HCT116 (cell line): ENCODE results near the gene MAPK1. TPM values are rescaled to one million over a fixed set of nuclear protein-coding genes. Genes with fewer than 3 reads are reported as not detected.

ENCODE experiments used
- ATAC-seq: fragments of 200-7000 bp; cut with Tn5 transposase; 2 replicates; pipeline ENCODE4 v1.9.1; 2020; ENCODE audit warnings: mild to moderate bottlenecking, moderate library complexity
- BruUV-seq: library from RNA; stranded (reverse); fragments of 400-500 nt; replicated peaks from 2 replicates; lab custom pipeline; 2021; lab: Mats Ljungman, UMichigan
- CTCF ChIA-PET: fragments of 300-600 bp; sonication (Branson Sonifier 250); formaldehyde crosslinking; loops from one replicate; lab custom pipeline; 2021; ENCODE audit warnings: antibody characterized with exemption; lab: Charles Lee
- POLR2A ChIA-PET: fragments of 300-600, 350-600 bp; sonication (Branson Sonifier 250); formaldehyde crosslinking; loops from one replicate; lab custom pipeline; 2021; ENCODE audit warnings: antibody characterized with exemption; lab: Charles Lee
- RAD21 ChIA-PET, 2 experiments: fragments of 300-600 bp; sonication (Branson Sonifier 250); formaldehyde crosslinking; loops; one replicate each; lab custom pipeline; 2023; ENCODE audit warnings: low total read pairs in 2 of 2; ENCODE audit not compliant: uncharacterized antibody in 2 of 2, unreplicated experiment in 2 of 2, low non-redundant PET in 1 of 2; lab: Charles Lee
- DNase-seq: peaks from one replicate; pipeline ENCODE4 v3.0.0-alpha.2; 2010; ENCODE audit warnings: low read depth, low spot score
- H2AFZ ChIP-seq: fragments of 200-600 bp; shearing (Covaris generic), sonication (generic); 2 replicates; pipeline ENCODE4 v1.6.1; 2017; ENCODE audit warnings: low read depth, mixed run types, mixed read lengths, antibody characterized with exemption, low read length; ENCODE audit not compliant: poor library complexity, severe bottlenecking
- H3K27ac ChIP-seq: 2 replicates; pipeline ENCODE4 v1.5.1; 2012; ENCODE audit warnings: low read depth, low read length
- H3K27me3 ChIP-seq: fragments of 200-600 bp; sonication (generic); 2 replicates; pipeline ENCODE4 v1.6.1; 2016; ENCODE audit warnings: mixed run types, low read length, mixed read lengths; ENCODE audit not compliant: insufficient read depth
- H3K36me3 ChIP-seq, 2 experiments: fragments of 200-500 bp in 1 of 2; fragments of 200-600 bp in 1 of 2; sonication (Bioruptor generic) in 1 of 2; sonication (generic) in 1 of 2; 2 replicates each; pipeline versions ENCODE4 v1.5.1 to v1.6.1; 2014 to 2016; ENCODE audit warnings: low read length in 2 of 2, inconsistent platforms in 1 of 2, mixed read lengths in 1 of 2, mixed run types in 1 of 2; ENCODE audit not compliant: insufficient read depth in 2 of 2, control insufficient read depth in 1 of 2
- H3K4me1 ChIP-seq, 2 experiments: fragments of 200-600 bp in 1 of 2; sonication (generic) in 1 of 2; 2 replicates each; pipeline versions ENCODE4 v1.5.1 to v1.6.1; 2012 to 2017; ENCODE audit warnings: low read length in 2 of 2, inconsistent platforms in 1 of 2, mild to moderate bottlenecking in 1 of 2, mixed read lengths in 1 of 2, mixed run types in 1 of 2, moderate library complexity in 1 of 2; ENCODE audit not compliant: insufficient read depth in 2 of 2, control insufficient read depth in 1 of 2
- H3K4me2 ChIP-seq: fragments of 200-600 bp; sonication (generic); 2 replicates; pipeline ENCODE4 v1.6.1; 2017; ENCODE audit warnings: mixed run types, low read length, mixed read lengths
- H3K4me3 ChIP-seq, 2 experiments: fragments of 200-600 bp in 1 of 2; sonication (generic) in 1 of 2; replicated peaks in 1 of 2; 2 replicates each; pipeline ENCODE4 v1.5.1; 2011 to 2016; ENCODE audit warnings: low read length in 2 of 2, control low read depth in 1 of 2, low read depth in 1 of 2, mild to moderate bottlenecking in 1 of 2, mixed read lengths in 1 of 2, mixed run types in 1 of 2
- H3K79me2 ChIP-seq: fragments of 200-600 bp; sonication (generic); 2 replicates; pipeline ENCODE4 v1.6.1; 2017; ENCODE audit warnings: mild to moderate bottlenecking, mixed run types, low read length, moderate library complexity, mixed read lengths; ENCODE audit not compliant: insufficient read depth
- H3K9ac ChIP-seq: fragments of 200-600 bp; sonication (generic); 2 replicates; pipeline ENCODE4 v1.6.1; 2016; ENCODE audit warnings: low read length, mixed read lengths
- H3K9me2 ChIP-seq: fragments of 200-600 bp; sonication (generic), shearing (Covaris generic); 2 replicates; pipeline ENCODE4 v1.6.1; 2017; ENCODE audit warnings: mixed run types, mild to moderate bottlenecking, moderate library complexity; ENCODE audit not compliant: insufficient read depth
- H3K9me3 ChIP-seq, 2 experiments: fragments of 200-500 bp in 1 of 2; fragments of 200-600 bp in 1 of 2; sonication (Bioruptor generic) in 1 of 2; sonication (generic) in 1 of 2; 2 replicates each; pipeline ENCODE4 v1.6.1; 2014 to 2017; ENCODE audit warnings: low read length in 2 of 2, mixed read lengths in 2 of 2, inconsistent platforms in 1 of 2, low read depth in 1 of 2, mild to moderate bottlenecking in 1 of 2, mixed run types in 1 of 2, moderate library complexity in 1 of 2; ENCODE audit not compliant: control insufficient read depth in 1 of 2, insufficient read depth in 1 of 2
- H4K20me1 ChIP-seq: fragments of 200-600 bp; sonication (generic), shearing (Covaris generic); 2 replicates; pipeline ENCODE4 v1.6.1; 2017; ENCODE audit warnings: mixed run types, mild to moderate bottlenecking, moderate library complexity; ENCODE audit not compliant: insufficient read depth
- CBX3 ChIP-seq: IDR thresholded peaks from 2 replicates; pipeline ENCODE4 v1.6.1; 2012; ENCODE audit warnings: low read depth
- CEBPB ChIP-seq: IDR thresholded peaks from 2 replicates; pipeline ENCODE4 v1.6.1; 2012; ENCODE audit warnings: low read depth
- EGR1 ChIP-seq: IDR thresholded peaks from 2 replicates; pipeline ENCODE4 v1.6.1; 2012; ENCODE audit warnings: low read depth
- EZH2phosphoT487 ChIP-seq: fragments of 200-600 bp; IDR thresholded peaks from 2 replicates; pipeline ENCODE4 v1.6.1; 2018; ENCODE audit warnings: antibody characterized with exemption, borderline replicate concordance
- JUND ChIP-seq: IDR thresholded peaks from 2 replicates; pipeline ENCODE4 v1.6.1; 2012
- POLR2AphosphoS5 ChIP-seq: IDR thresholded peaks from 2 replicates; pipeline ENCODE4 v1.6.1; 2011; ENCODE audit warnings: mild to moderate bottlenecking, low read depth, low read length, moderate library complexity
- SIN3A ChIP-seq: IDR thresholded peaks from 2 replicates; pipeline ENCODE4 v1.6.1; 2012; ENCODE audit warnings: low read depth
- SP1 ChIP-seq: IDR thresholded peaks from 2 replicates; pipeline ENCODE4 v1.6.1; 2012; ENCODE audit warnings: low read depth
- SRF ChIP-seq: IDR thresholded peaks from 2 replicates; pipeline ENCODE4 v1.6.1; 2012; ENCODE audit warnings: low read depth
- TCF7L2 ChIP-seq: IDR thresholded peaks from 2 replicates; pipeline ENCODE4 v1.7.0; 2011; ENCODE audit warnings: borderline replicate concordance, inconsistent platforms; ENCODE audit not compliant: insufficient read depth, insufficient read length; ENCODE audit errors: extremely low read depth
- YY1 ChIP-seq: IDR thresholded peaks from 2 replicates; pipeline ENCODE4 v1.6.1; 2011; ENCODE audit warnings: low read length, low read depth, moderate library complexity, mild to moderate bottlenecking; ENCODE audit not compliant: insufficient replicate concordance; ENCODE audit errors: extremely low read depth
- intact Hi-C: fragments of 100-400 bp; cut with micrococcal nuclease; formaldehyde crosslinking; loops from 2 replicates; pipeline ENCODE4 v1.10.0; 2022
- total RNA-seq: library from RNA; stranded (reverse); gene quantifications from one replicate; pipeline ENCODE4 v1.2.1, GENCODE V29; 2021; ENCODE audit not compliant: unreplicated experiment
- TF ChIP-seq, protein P1 (sequence below): IDR thresholded peaks from 2 replicates; pipeline ENCODE4 v1.6.1; 2012
- TF ChIP-seq, protein P2 (sequence below): IDR thresholded peaks from 2 replicates; pipeline ENCODE4 v1.6.1; 2012; ENCODE audit warnings: low read depth
- TF ChIP-seq, protein P3 (sequence below): IDR thresholded peaks from 2 replicates; pipeline ENCODE4 v1.6.1; 2012

MAPK1 gene
- total RNA-seq, 1 experiment from 2014 or later: 137 TPM

DNA sequence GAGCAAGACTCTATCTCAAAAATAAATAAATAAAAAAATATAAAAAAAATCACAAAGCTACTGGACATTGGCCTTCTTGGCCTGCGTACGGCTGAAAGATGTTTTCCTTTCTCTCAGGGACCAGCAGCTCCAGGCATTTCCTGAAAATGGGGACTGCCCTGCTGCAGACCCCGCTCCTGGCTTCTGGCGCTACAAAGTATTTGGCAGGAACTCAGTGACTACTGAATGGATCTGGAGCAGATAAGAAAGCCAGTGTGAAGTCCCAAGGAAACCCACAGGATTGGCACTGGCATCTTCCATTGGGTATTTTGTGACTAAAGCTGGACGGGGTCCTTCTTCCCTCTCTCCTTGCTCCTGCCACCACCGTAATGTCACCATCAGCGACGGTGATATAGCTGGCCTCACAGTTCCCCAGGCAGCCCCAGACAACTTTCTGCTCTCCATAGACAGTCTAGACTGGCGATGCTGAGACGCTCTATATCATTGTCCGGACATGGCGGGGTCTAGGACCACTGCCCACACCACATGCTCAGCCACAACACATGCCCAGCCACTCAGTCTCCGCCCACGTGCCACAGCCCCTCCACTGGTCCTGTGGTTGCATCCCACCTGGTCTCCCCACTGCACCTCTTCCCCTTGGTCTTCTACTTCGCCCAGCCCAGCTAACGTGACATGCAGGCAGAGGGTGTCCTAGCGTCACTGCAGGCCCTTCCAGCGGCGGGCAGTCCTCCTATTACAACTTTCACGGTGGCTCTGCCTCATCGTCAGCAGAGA lies 109.2 kb downstream of the MAPK1 start:
- Histone ChIP-seq H3K4me2 (no peak overlapping the region), H3K4me1 (no peaks in the 10 kb centered on the region), H3K9me2 (no peaks in the 10 kb centered on the region), H2AFZ (no peak overlapping the region), H3K27ac (no peak overlapping the region), H3K9me3 (no peaks in the 10 kb centered on the region), H3K9ac (no peak overlapping the region), H3K36me3 (peaks cover 13 to 14% of the 10 kb centered on the region in 2 experiments; a peak in 3 of 4 replicates), H3K27me3 (no peaks in the 10 kb centered on the region), H3K4me3 (no peak overlapping the region), H3K79me2 (no peaks in the 10 kb centered on the region), H4K20me1 (no peaks in the 10 kb centered on the region)
- POLR2A ChIA-PET: no interaction called here
- no TSS peak for BruUV-seq
- DNase-seq: no peak
- intact Hi-C loops: no loop called here
- TF ChIP-seq CBX3 (no peak), SIN3A (no peak), TCF7L2 (no peak), CEBPB (no peak), EZH2phosphoT487 (no peak), SP1 (no peak), JUND (no peak), SRF (no peak), EGR1 (no peak), POLR2AphosphoS5 (no peak), YY1 (no peak)
- TF ChIP-seq, protein P1, sequence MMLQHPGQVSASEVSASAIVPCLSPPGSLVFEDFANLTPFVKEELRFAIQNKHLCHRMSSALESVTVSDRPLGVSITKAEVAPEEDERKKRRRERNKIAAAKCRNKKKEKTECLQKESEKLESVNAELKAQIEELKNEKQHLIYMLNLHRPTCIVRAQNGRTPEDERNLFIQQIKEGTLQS: no peak
- TF ChIP-seq, protein P2, sequence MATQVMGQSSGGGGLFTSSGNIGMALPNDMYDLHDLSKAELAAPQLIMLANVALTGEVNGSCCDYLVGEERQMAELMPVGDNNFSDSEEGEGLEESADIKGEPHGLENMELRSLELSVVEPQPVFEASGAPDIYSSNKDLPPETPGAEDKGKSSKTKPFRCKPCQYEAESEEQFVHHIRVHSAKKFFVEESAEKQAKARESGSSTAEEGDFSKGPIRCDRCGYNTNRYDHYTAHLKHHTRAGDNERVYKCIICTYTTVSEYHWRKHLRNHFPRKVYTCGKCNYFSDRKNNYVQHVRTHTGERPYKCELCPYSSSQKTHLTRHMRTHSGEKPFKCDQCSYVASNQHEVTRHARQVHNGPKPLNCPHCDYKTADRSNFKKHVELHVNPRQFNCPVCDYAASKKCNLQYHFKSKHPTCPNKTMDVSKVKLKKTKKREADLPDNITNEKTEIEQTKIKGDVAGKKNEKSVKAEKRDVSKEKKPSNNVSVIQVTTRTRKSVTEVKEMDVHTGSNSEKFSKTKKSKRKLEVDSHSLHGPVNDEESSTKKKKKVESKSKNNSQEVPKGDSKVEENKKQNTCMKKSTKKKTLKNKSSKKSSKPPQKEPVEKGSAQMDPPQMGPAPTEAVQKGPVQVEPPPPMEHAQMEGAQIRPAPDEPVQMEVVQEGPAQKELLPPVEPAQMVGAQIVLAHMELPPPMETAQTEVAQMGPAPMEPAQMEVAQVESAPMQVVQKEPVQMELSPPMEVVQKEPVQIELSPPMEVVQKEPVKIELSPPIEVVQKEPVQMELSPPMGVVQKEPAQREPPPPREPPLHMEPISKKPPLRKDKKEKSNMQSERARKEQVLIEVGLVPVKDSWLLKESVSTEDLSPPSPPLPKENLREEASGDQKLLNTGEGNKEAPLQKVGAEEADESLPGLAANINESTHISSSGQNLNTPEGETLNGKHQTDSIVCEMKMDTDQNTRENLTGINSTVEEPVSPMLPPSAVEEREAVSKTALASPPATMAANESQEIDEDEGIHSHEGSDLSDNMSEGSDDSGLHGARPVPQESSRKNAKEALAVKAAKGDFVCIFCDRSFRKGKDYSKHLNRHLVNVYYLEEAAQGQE: no peak
- TF ChIP-seq, protein P3, sequence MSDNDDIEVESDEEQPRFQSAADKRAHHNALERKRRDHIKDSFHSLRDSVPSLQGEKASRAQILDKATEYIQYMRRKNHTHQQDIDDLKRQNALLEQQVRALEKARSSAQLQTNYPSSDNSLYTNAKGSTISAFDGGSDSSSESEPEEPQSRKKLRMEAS: no peak
- no peak for ATAC-seq
- CTCF ChIA-PET: no interaction called here
- RAD21 ChIA-PET: no interaction called here
